ENCODE data around the gene APOBR.

Gene APOBR

GRCh38 chr16:28486266-28486665, 8.2 kb upstream of the APOBR start:
- peaks cover 5 to 13% of the 10 kb centered on the region in 2 donors for H3K4me1 ChIP-seq (ENCODE audit: control insufficient read depth in 2 of 2, insufficient read depth in 2 of 2, low read length in 2 of 2)
- no peak overlapping the region for H3K27ac ChIP-seq (ENCODE audit: low read depth in 2 of 2, low read length in 2 of 2)
- peaks cover 36 to 42% of the 10 kb centered on the region in 2 donors for H3K36me3 ChIP-seq (ENCODE audit: control insufficient read depth in 2 of 2, insufficient read depth in 2 of 2, low read length in 2 of 2)
- H3K9ac ChIP-seq (ENCODE audit: low read depth in 1 of 2, low read length in 2 of 2): no peak overlapping the region
- H3K9me3 ChIP-seq (ENCODE audit: control insufficient read depth in 2 of 2, low read length in 2 of 2): no peaks in the 10 kb centered on the region
- H3K27me3 ChIP-seq (ENCODE audit: control insufficient read depth in 2 of 2, insufficient read depth in 2 of 2, low read length in 2 of 2): no peaks in the 10 kb centered on the region
- no peak overlapping the region for H3K4me3 ChIP-seq (ENCODE audit: low read length in 2 of 2)

DNA sequence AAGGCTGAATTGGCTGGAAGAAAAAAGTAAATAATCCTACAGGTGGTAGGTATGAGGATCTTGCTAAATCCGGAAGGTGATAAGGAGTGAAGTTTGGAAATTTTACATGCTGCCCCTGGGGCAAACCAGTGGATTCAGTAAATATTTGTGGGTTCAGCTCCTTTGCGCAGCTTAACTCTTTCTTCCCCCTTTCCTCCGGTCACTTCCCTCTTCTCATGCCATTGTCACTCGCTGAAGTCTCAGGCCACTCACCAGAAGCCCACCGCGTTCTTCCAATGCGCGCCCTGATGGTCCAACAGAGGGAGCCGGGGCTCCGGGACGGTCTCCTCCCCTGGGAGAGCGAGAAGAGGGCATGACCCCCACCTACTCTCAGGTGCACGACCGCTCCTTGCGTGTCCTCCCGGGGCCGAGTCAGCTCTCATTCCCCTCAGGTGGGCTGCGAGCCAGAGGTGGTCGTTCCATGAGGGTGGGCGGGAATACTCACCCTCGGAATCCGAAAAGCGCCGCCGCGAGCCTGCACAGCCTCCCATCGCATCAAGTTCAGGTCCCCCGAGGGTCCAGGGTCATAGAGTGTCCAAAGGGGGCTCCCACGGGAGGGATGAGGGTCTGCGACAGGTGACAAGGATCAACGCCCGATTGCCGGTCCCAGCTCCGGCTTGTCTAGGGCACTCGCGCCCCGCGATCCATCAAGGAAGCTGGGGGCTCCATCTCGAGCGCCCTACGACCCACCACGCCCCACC, 3.0 kb upstream of the APOBR start:
- Histone ChIP-seq H3K4me3 (ENCODE audit: low read length in 2 of 2) (peak overlapping the region; percentile 92 to 94), H3K27ac (ENCODE audit: low read depth in 2 of 2, low read length in 2 of 2) (peak overlapping the region; percentile 94 to 95), H3K9me3 (ENCODE audit: control insufficient read depth in 2 of 2, low read length in 2 of 2) (no peaks in the 10 kb centered on the region), H3K27me3 (ENCODE audit: control insufficient read depth in 2 of 2, insufficient read depth in 2 of 2, low read length in 2 of 2) (no peaks in the 10 kb centered on the region), H3K4me1 (ENCODE audit: control insufficient read depth in 2 of 2, insufficient read depth in 2 of 2, low read length in 2 of 2) (peaks cover 28 to 31% of the 10 kb centered on the region in 2 donors), H3K36me3 (ENCODE audit: control insufficient read depth in 2 of 2, insufficient read depth in 2 of 2, low read length in 2 of 2) (peaks cover 21 to 22% of the 10 kb centered on the region in 2 donors), H3K9ac (ENCODE audit: low read depth in 1 of 2, low read length in 2 of 2) (peak overlapping the region; percentile 96 to 97)

DNA sequence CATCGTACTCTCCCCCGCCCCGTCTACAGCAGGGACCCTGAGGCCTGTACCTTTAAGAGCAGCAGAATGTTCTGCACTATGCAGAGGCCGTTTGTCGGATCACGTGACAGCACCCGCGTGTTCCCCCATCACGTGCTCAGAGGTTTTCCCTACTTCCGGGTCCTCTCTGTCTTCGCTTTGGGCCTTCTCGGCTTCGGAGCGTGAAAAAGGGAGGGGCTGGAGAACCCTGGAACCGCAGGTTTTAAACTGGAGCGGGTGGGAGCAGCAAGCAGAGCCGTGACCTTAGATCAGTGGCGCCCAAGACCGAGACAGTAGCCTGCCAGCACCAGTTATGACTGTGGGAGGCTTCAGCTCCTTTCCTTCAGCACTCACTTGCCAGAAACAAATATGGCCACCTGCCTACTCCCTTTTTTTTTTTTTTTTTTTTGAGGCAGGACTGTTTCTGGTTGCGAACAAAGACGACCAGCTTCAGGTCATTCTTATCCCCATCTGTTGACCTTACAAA, 2.4 kb upstream of the APOBR start, which contains the start of gene CLN3:
Gene CLN3, minus strand, starts transcription at position 105 of the 505 bp plus-strand sequence. CDS start 315 bp downstream, outside the sequence.
- H3K9me3 ChIP-seq (ENCODE audit: control insufficient read depth in 2 of 2, low read length in 2 of 2): no peaks in the 10 kb centered on the region
- H3K4me1 ChIP-seq (ENCODE audit: control insufficient read depth in 2 of 2, insufficient read depth in 2 of 2, low read length in 2 of 2): peaks cover 29 to 36% of the 10 kb centered on the region in 2 donors
- no peaks in the 10 kb centered on the region for H3K27me3 ChIP-seq (ENCODE audit: control insufficient read depth in 2 of 2, insufficient read depth in 2 of 2, low read length in 2 of 2)
- peak within 1 kb of the TSS; percentile 96 to 97 for H3K9ac ChIP-seq (ENCODE audit: low read depth in 1 of 2, low read length in 2 of 2)
- H3K36me3 ChIP-seq (ENCODE audit: control insufficient read depth in 2 of 2, insufficient read depth in 2 of 2, low read length in 2 of 2): peaks cover 17 to 19% of the 10 kb centered on the region in 2 donors
- peak within 1 kb of the TSS; percentile 92 to 94 for H3K4me3 ChIP-seq (ENCODE audit: low read length in 2 of 2)
- peak within 1 kb of the TSS; percentile 94 to 95 for H3K27ac ChIP-seq (ENCODE audit: low read depth in 2 of 2, low read length in 2 of 2)

DNA sequence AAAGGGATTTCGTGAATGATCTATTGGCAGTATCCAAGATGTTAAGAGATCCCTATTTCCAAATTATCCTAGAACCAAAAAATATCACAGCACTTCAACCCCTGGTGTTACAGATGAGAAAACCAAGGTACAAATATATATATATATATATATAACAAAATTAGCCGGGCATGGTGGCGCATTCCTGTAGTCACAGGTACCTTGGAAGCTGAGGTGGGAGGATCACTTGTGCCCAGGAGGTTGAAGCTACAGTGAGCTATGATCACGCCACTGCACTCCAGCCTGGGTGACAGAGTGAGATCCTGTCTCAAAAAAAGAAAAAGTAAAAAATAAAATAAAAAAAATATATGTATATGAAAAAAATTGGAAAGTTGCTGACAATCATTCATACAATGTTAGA, 1.9 kb upstream of the APOBR start:
- H3K4me3 ChIP-seq (ENCODE audit: low read length in 2 of 2): peak overlapping the region; percentile 92 to 94
- peaks cover 12 to 16% of the 10 kb centered on the region in 2 donors for H3K36me3 ChIP-seq (ENCODE audit: control insufficient read depth in 2 of 2, insufficient read depth in 2 of 2, low read length in 2 of 2)
- H3K9me3 ChIP-seq (ENCODE audit: control insufficient read depth in 2 of 2, low read length in 2 of 2): no peaks in the 10 kb centered on the region
- H3K4me1 ChIP-seq (ENCODE audit: control insufficient read depth in 2 of 2, insufficient read depth in 2 of 2, low read length in 2 of 2): peaks cover 29 to 38% of the 10 kb centered on the region in 2 donors
- H3K9ac ChIP-seq (ENCODE audit: low read depth in 1 of 2, low read length in 2 of 2): peak overlapping the region; percentile 96 to 97
- H3K27ac ChIP-seq (ENCODE audit: low read depth in 2 of 2, low read length in 2 of 2): peak overlapping the region; percentile 94 to 95
- no peaks in the 10 kb centered on the region for H3K27me3 ChIP-seq (ENCODE audit: control insufficient read depth in 2 of 2, insufficient read depth in 2 of 2, low read length in 2 of 2)

DNA sequence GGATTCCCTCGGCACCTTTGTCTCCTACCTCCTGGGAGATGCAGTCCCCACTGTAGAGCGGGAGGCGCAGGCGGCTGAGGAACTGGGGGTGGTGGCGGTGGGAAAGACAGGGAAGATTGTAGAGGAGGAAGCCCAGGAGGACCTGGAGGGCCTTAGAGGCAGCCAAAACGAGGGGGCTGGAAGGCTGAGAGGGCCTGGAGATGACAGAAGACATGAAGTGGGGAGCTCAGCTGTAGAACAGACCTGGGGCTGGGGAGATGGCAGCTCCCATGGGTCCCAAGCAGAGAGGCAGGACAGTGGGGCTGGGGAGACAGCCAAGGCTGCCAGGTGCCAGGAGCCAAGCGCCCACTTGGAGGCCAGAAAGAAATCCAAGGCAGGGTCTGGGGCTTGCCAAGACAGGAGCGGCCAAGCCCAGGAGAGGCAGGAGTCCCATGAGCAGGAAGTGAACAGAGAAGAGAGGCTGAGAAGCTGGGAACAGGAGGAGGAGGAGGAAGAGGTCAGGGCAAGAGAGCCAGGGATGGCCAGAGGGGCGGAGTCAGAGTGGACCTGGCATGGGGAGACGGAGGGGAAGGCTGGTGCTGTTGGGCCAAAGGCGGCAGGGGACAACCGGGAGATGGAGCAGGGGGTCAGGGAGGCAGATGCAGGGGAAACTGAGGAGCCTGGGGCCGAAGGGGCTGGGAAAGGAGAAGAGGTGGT, 803 bp downstream of the APOBR start:
- H3K4me3 ChIP-seq (ENCODE audit: low read length in 2 of 2): peak overlapping the region; percentile 65 to 82
- H3K36me3 ChIP-seq (ENCODE audit: control insufficient read depth in 2 of 2, insufficient read depth in 2 of 2, low read length in 2 of 2): peaks cover 7 to 9% of the 10 kb centered on the region in 2 donors
- H3K9me3 ChIP-seq (ENCODE audit: control insufficient read depth in 2 of 2, low read length in 2 of 2): no peaks in the 10 kb centered on the region
- H3K27me3 ChIP-seq (ENCODE audit: control insufficient read depth in 2 of 2, insufficient read depth in 2 of 2, low read length in 2 of 2): no peaks in the 10 kb centered on the region
- peak overlapping the region; percentile 94 for H3K27ac ChIP-seq (ENCODE audit: low read depth in 2 of 2, low read length in 2 of 2)
- H3K4me1 ChIP-seq (ENCODE audit: control insufficient read depth in 2 of 2, insufficient read depth in 2 of 2, low read length in 2 of 2): peaks cover 29 to 38% of the 10 kb centered on the region in 2 donors
- peak overlapping the region; percentile 92 to 94 for H3K9ac ChIP-seq (ENCODE audit: low read depth in 1 of 2, low read length in 2 of 2)

GRCh38 chr16:28495795-28496749, 1.6 kb downstream of the APOBR start:
- peaks cover 7 to 9% of the 10 kb centered on the region in 2 donors for H3K36me3 ChIP-seq (ENCODE audit: control insufficient read depth in 2 of 2, insufficient read depth in 2 of 2, low read length in 2 of 2)

GRCh38 chr16:28496844-28497243, 2.4 kb downstream of the APOBR start:
- peak overlapping the region in 1 of 2 donors; percentile 65 for H3K4me3 ChIP-seq (ENCODE audit: low read length in 2 of 2)
- H3K9me3 ChIP-seq (ENCODE audit: control insufficient read depth in 2 of 2, low read length in 2 of 2): no peaks in the 10 kb centered on the region
- H3K36me3 ChIP-seq (ENCODE audit: control insufficient read depth in 2 of 2, insufficient read depth in 2 of 2, low read length in 2 of 2): peaks cover 7 to 9% of the 10 kb centered on the region in 2 donors
- H3K27me3 ChIP-seq (ENCODE audit: control insufficient read depth in 2 of 2, insufficient read depth in 2 of 2, low read length in 2 of 2): no peaks in the 10 kb centered on the region
- H3K27ac ChIP-seq (ENCODE audit: low read depth in 2 of 2, low read length in 2 of 2): peak overlapping the region in 1 of 2 donors; percentile 94
- H3K4me1 ChIP-seq (ENCODE audit: control insufficient read depth in 2 of 2, insufficient read depth in 2 of 2, low read length in 2 of 2): peaks cover 29 to 38% of the 10 kb centered on the region in 2 donors
- peak overlapping the region; percentile 24 to 94 for H3K9ac ChIP-seq (ENCODE audit: low read depth in 1 of 2, low read length in 2 of 2)

More at GRCh38 chr16:28495795-28496749, 1.6 kb downstream of the APOBR start:
- Histone ChIP-seq H3K9me3 (ENCODE audit: control insufficient read depth in 2 of 2, low read length in 2 of 2) (no peaks in the 10 kb centered on the region), H3K27me3 (ENCODE audit: control insufficient read depth in 2 of 2, insufficient read depth in 2 of 2, low read length in 2 of 2) (no peaks in the 10 kb centered on the region), H3K9ac (ENCODE audit: low read depth in 1 of 2, low read length in 2 of 2) (peak overlapping the region; percentile 92 to 94), H3K4me3 (ENCODE audit: low read length in 2 of 2) (peak overlapping the region; percentile 65 to 82), H3K27ac (ENCODE audit: low read depth in 2 of 2, low read length in 2 of 2) (peak overlapping the region; percentile 94), H3K4me1 (ENCODE audit: control insufficient read depth in 2 of 2, insufficient read depth in 2 of 2, low read length in 2 of 2) (peaks cover 29 to 38% of the 10 kb centered on the region in 2 donors)

DNA sequence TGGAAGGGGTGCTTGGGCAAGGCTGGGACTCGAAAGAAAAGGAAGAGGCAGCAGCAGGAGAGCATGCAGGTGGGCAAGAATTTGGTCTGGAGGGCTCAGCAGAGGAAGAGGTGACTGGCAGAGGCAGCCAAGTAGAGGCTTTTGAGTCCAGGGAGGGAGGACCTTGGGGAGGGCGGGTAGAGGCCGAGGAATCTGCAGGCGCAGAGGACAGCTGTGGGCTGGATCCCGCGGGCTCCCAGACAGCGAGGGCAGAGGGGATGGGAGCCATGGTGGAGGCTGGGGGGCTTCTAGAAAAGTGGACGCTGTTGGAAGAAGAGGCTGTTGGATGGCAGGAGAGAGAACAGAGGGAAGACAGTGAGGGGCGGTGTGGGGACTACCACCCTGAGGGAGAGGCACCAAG, 2.9 kb downstream of the APOBR start:
- peaks cover 27 to 38% of the 10 kb centered on the region in 2 donors for H3K4me1 ChIP-seq (ENCODE audit: control insufficient read depth in 2 of 2, insufficient read depth in 2 of 2, low read length in 2 of 2)
- no peaks in the 10 kb centered on the region for H3K27me3 ChIP-seq (ENCODE audit: control insufficient read depth in 2 of 2, insufficient read depth in 2 of 2, low read length in 2 of 2)
- H3K9me3 ChIP-seq (ENCODE audit: control insufficient read depth in 2 of 2, low read length in 2 of 2): no peaks in the 10 kb centered on the region
- H3K36me3 ChIP-seq (ENCODE audit: control insufficient read depth in 2 of 2, insufficient read depth in 2 of 2, low read length in 2 of 2): peaks cover 7 to 9% of the 10 kb centered on the region in 2 donors
- no peak overlapping the region for H3K9ac ChIP-seq (ENCODE audit: low read depth in 1 of 2, low read length in 2 of 2)
- peak overlapping the region in 1 of 2 donors; percentile 7 for H3K4me3 ChIP-seq (ENCODE audit: low read length in 2 of 2)
- H3K27ac ChIP-seq (ENCODE audit: low read depth in 2 of 2, low read length in 2 of 2): no peak overlapping the region

- Histone ChIP-seq H3K27me3 (ENCODE audit: control insufficient read depth in 2 of 2, insufficient read depth in 2 of 2, low read length in 2 of 2) (no peaks in the 10 kb centered on the region), H3K9ac (ENCODE audit: low read depth in 1 of 2, low read length in 2 of 2) (no peak overlapping the region), H3K9me3 (ENCODE audit: control insufficient read depth in 2 of 2, low read length in 2 of 2) (no peaks in the 10 kb centered on the region), H3K4me3 (ENCODE audit: low read length in 2 of 2) (no peak overlapping the region), H3K27ac (ENCODE audit: low read depth in 2 of 2, low read length in 2 of 2) (no peak overlapping the region), H3K4me1 (ENCODE audit: control insufficient read depth in 2 of 2, insufficient read depth in 2 of 2, low read length in 2 of 2) (peaks cover 24 to 34% of the 10 kb centered on the region in 2 donors), H3K36me3 (ENCODE audit: control insufficient read depth in 2 of 2, insufficient read depth in 2 of 2, low read length in 2 of 2) (peaks cover 7 to 9% of the 10 kb centered on the region in 2 donors)
Observed at GRCh38 chr16:28497861-28498599, 3.6 kb downstream of the APOBR start.

Data from mucosa of rectum (tissue), 2 donors.